Amniotic stem cell (primary cell): ENCODE results near the gene RASA2.

Experiments used
- DNase-seq: peaks from one replicate; lab custom pipeline; 2025; lab: John Stamatoyannopoulos, UW

The RASA2 gene

GRCh38 chr3:141646760-141647561, 160.1 kb downstream of the RASA2 start:
- no peak for DNase-seq

GRCh38 chr3:141647562-141647915, 160.7 kb downstream of the RASA2 start:
- no peak for DNase-seq

- DNase-seq: no peak
Observed at GRCh38 chr3:141648055-141648910, 161.5 kb downstream of the RASA2 start.

GRCh38 chr3:141649871-141650270, 163.0 kb downstream of the RASA2 start:
- no peak for DNase-seq

GRCh38 chr3:141650783-141651182, 164.0 kb downstream of the RASA2 start:
- no peak for DNase-seq

GRCh38 chr3:141651409-141651808, 164.6 kb downstream of the RASA2 start:
- no peak for DNase-seq

GRCh38 chr3:141652349-141652748, 165.5 kb downstream of the RASA2 start:
- no peak for DNase-seq

GRCh38 chr3:141653847-141654246, 167.0 kb downstream of the RASA2 start:
- DNase-seq: no peak

GRCh38 chr3:141655801-141656200, 169.0 kb downstream of the RASA2 start:
- no peak for DNase-seq

GRCh38 chr3:141656771-141657170, 169.9 kb downstream of the RASA2 start:
- no peak for DNase-seq

GRCh38 chr3:141657516-141657915, 170.7 kb downstream of the RASA2 start:
- no peak for DNase-seq

- DNase-seq: no peak
Observed at GRCh38 chr3:141659821-141660613, 173.2 kb downstream of the RASA2 start.

- no peak for DNase-seq
Observed at GRCh38 chr3:141660614-141660947, 173.8 kb downstream of the RASA2 start.

GRCh38 chr3:141661229-141662196, 174.7 kb downstream of the RASA2 start:
- no peak for DNase-seq

- DNase-seq: no peak
Observed at GRCh38 chr3:141663993-141664392, 177.2 kb downstream of the RASA2 start.
